Measurements from ENCODE around the gene WWOX. TPM values are rescaled to one million over a fixed set of nuclear protein-coding genes. Genes with fewer than 3 reads are reported as not detected.

WWOX gene
- total RNA-seq, 1 experiment from 2014 or later = 15.6 TPM

- Histone ChIP-seq H2BK5ac (ENCODE audit: insufficient read length, low read length) (no peak overlapping the region), H4K20me1 (ENCODE audit: control insufficient read depth, insufficient read depth, insufficient read length) (no peaks in the 10 kb centered on the region), H4K8ac (replicated peaks; ENCODE audit: insufficient read length, low read depth, low read length) (no peak overlapping the region), H2AFZ (ENCODE audit: low read length) (no peak overlapping the region), H2AK5ac (ENCODE audit: insufficient read length, low read length) (no peak overlapping the region), H3T11ph (ENCODE audit: low read length) (no peak overlapping the region), H3K9me3 (ENCODE audit: control insufficient read depth, low read depth, low read length) (no peaks in the 10 kb centered on the region), H3K27me3 (ENCODE audit: insufficient read depth, low read length) (no peaks in the 10 kb centered on the region), H2BK15ac (ENCODE audit: low read depth, low read length) (no peak overlapping the region), H3K56ac (ENCODE audit: insufficient read length, low read depth, low read length) (no peak overlapping the region), H3K79me2 (ENCODE audit: insufficient read depth, low read length) (no peaks in the 10 kb centered on the region), H4K5ac (ENCODE audit: insufficient read length, low read depth, low read length) (no peak overlapping the region), H3K27ac (ENCODE audit: insufficient read length, low read depth, low read length) (no peak overlapping the region), H3K9ac (ENCODE audit: extremely low read depth, insufficient read length, low read length) (no peak overlapping the region), H2BK120ac (ENCODE audit: low read depth, low read length, poor library complexity, severe bottlenecking) (no peak overlapping the region), H2BK12ac (ENCODE audit: insufficient read length, low read depth, low read length) (no peak overlapping the region), H3K4me2 (ENCODE audit: insufficient read depth, insufficient read length, low read length) (no peak overlapping the region), H3K18ac (ENCODE audit: insufficient read length, low read depth, low read length) (no peak overlapping the region), H3K4me1 (ENCODE audit: insufficient read depth, low read length) (no peaks in the 10 kb centered on the region), H3K23ac (ENCODE audit: insufficient read length, low read depth, low read length) (no peak overlapping the region), H3K14ac (ENCODE audit: insufficient read depth, low read length) (no peak overlapping the region), H4K91ac (ENCODE audit: insufficient read length, low read depth, low read length) (no peak overlapping the region), H2BK20ac (ENCODE audit: low read depth, low read length, poor library complexity, severe bottlenecking) (no peak overlapping the region), H3K79me1 (ENCODE audit: insufficient read depth, low read depth, low read length, poor library complexity, severe bottlenecking) (no peaks in the 10 kb centered on the region), H3K23me2 (ENCODE audit: insufficient read length, low read depth, low read length, poor library complexity, severe bottlenecking) (no peaks in the 10 kb centered on the region), H3K4ac (ENCODE audit: low read depth, low read length) (no peak overlapping the region)
- Mint-ChIP-seq H3K9me3 (peaks cover 0 to 2% of the 10 kb centered on the region in 2 experiments; a peak in 2 of 5 replicates), H3K36me3 (ENCODE audit: insufficient read depth in 1 of 3, low read depth in 3 of 3) (no peaks in the 10 kb centered on the region; a peak in 1 of 7 replicates), H3K27ac (peak overlapping the region in 1 of 3 experiments; percentile 62; a peak in 1 of 7 replicates), H3K4me1 (peaks cover 0 to 10% of the 10 kb centered on the region in 2 experiments; a peak in 2 of 4 replicates), H3K4me3 (no peak overlapping the region), H3K27me3 (ENCODE audit: low read depth) (no peaks in the 10 kb centered on the region)
- no CpG with 5 or more reads among the region's 15 CpGs for WGBS (ENCODE audit: extremely low coverage, insufficient read length, low lambda C conversion rate)
- no peak for DNase-seq
- TF ChIP-seq CTCF (conservative IDR thresholded peaks at IDR 0.05) = no peak
These were observed 609.9 kb downstream of the WWOX start for GRCh38 chr16:78709137-78709884.
